Activated naive CD8-positive, alpha-beta T cell treated with anti-CD3 and anti-CD28 coated beads, Interleukin-2, amount 50 U/mL, for 24 hours (primary cell): Measurements from ENCODE around the gene TBC1D5.
A peak's percentile ranks its signal among the peaks of the same experiment; 100 is the strongest.

Experiments
- ATAC-seq: fragments of 150-1000 bp; cut with Tn5 transposase; one replicate; pipeline ENCODE4 v1.10.0; 2021
- DNase-seq: peaks from one replicate; pipeline ENCODE4 v3.0.0; 2021
- H3K27ac Mint-ChIP-seq: one replicate; pipeline ENCODE4 v1.8.0; 2021; ENCODE audit warnings: mild to moderate bottlenecking, mixed read lengths
- H3K27me3 Mint-ChIP-seq: one replicate; pipeline ENCODE4 v1.8.0; 2021; ENCODE audit warnings: mixed read lengths
- H3K36me3 Mint-ChIP-seq: one replicate; pipeline ENCODE4 v1.8.0; 2021; ENCODE audit warnings: low read depth, mixed read lengths
- H3K4me1 Mint-ChIP-seq: one replicate; pipeline ENCODE4 v1.8.0; 2021; ENCODE audit warnings: mixed read lengths
- H3K4me3 Mint-ChIP-seq: one replicate; pipeline ENCODE4 v1.8.0; 2021; ENCODE audit warnings: mild to moderate bottlenecking, moderate library complexity, mixed read lengths
- H3K9me3 Mint-ChIP-seq: one replicate; pipeline ENCODE4 v1.8.0; 2021; ENCODE audit warnings: mixed read lengths

Gene TBC1D5

GRCh38 chr3:17266846-17267245 is 475.6 kb downstream of the TBC1D5 start:
- Mint-ChIP-seq H3K36me3 (no peaks in the 10 kb centered on the region), H3K4me3 (no peak overlapping the region), H3K9me3 (no peaks in the 10 kb centered on the region), H3K27me3 (no peaks in the 10 kb centered on the region), H3K27ac (no peak overlapping the region), H3K4me1 (no peaks in the 10 kb centered on the region)
- ATAC-seq (no peak), DNase-seq (no peak)

GRCh38 chr3:17261627-17262369 is 480.6 kb downstream of the TBC1D5 start:
- no peaks in the 10 kb centered on the region for H3K4me1 Mint-ChIP-seq
- no peak overlapping the region for H3K27ac Mint-ChIP-seq
- no peaks in the 10 kb centered on the region for H3K27me3 Mint-ChIP-seq
- H3K9me3 Mint-ChIP-seq = no peaks in the 10 kb centered on the region
- ATAC-seq (no peak), DNase-seq (no peak)
- no peak overlapping the region for H3K4me3 Mint-ChIP-seq
- H3K36me3 Mint-ChIP-seq = no peaks in the 10 kb centered on the region

GRCh38 chr3:17260257-17260656 is 482.2 kb downstream of the TBC1D5 start:
- Mint-ChIP-seq H3K4me1 (no peaks in the 10 kb centered on the region), H3K9me3 (no peaks in the 10 kb centered on the region), H3K4me3 (no peak overlapping the region), H3K27me3 (no peaks in the 10 kb centered on the region), H3K27ac (no peak overlapping the region), H3K36me3 (no peaks in the 10 kb centered on the region)
- DNase-seq (no peak), ATAC-seq (no peak)

- no peak overlapping the region for H3K4me3 Mint-ChIP-seq
- H3K27me3 Mint-ChIP-seq = no peaks in the 10 kb centered on the region
- H3K27ac Mint-ChIP-seq = no peak overlapping the region
- no peak for ATAC-seq
- DNase-seq = no peak
- no peaks in the 10 kb centered on the region for H3K36me3 Mint-ChIP-seq
- H3K9me3 Mint-ChIP-seq = no peaks in the 10 kb centered on the region
- H3K4me1 Mint-ChIP-seq = no peaks in the 10 kb centered on the region
These were observed 482.7 kb downstream of the TBC1D5 start for GRCh38 chr3:17259685-17260084.

GRCh38 chr3:17258823-17259436 is 483.5 kb downstream of the TBC1D5 start:
- Mint-ChIP-seq H3K9me3 (no peaks in the 10 kb centered on the region), H3K4me3 (no peak overlapping the region), H3K27me3 (no peaks in the 10 kb centered on the region), H3K4me1 (no peaks in the 10 kb centered on the region), H3K27ac (no peak overlapping the region), H3K36me3 (no peaks in the 10 kb centered on the region)
- DNase-seq = no peak
- ATAC-seq = no peak

GRCh38 chr3:17257269-17257668 is 485.2 kb downstream of the TBC1D5 start:
- Mint-ChIP-seq H3K4me3 (no peak overlapping the region), H3K9me3 (no peaks in the 10 kb centered on the region), H3K36me3 (no peaks in the 10 kb centered on the region), H3K4me1 (no peaks in the 10 kb centered on the region), H3K27me3 (no peaks in the 10 kb centered on the region), H3K27ac (no peak overlapping the region)
- no peak for ATAC-seq
- no peak for DNase-seq

- ATAC-seq (no peak), DNase-seq (no peak)
- Mint-ChIP-seq H3K4me3 (no peak overlapping the region), H3K27me3 (no peaks in the 10 kb centered on the region), H3K27ac (no peak overlapping the region), H3K36me3 (peaks cover 2% of the 10 kb centered on the region), H3K4me1 (no peaks in the 10 kb centered on the region), H3K9me3 (no peaks in the 10 kb centered on the region)
These were observed 498.8 kb downstream of the TBC1D5 start for GRCh38 chr3:17243621-17244020.

GRCh38 chr3:17239417-17239816 is 503.0 kb downstream of the TBC1D5 start:
- peaks cover 9% of the 10 kb centered on the region for H3K4me1 Mint-ChIP-seq
- DNase-seq = no peak
- ATAC-seq = no peak
- no peaks in the 10 kb centered on the region for H3K27me3 Mint-ChIP-seq
- H3K27ac Mint-ChIP-seq = no peak overlapping the region
- H3K4me3 Mint-ChIP-seq = no peak overlapping the region
- no peaks in the 10 kb centered on the region for H3K36me3 Mint-ChIP-seq
- H3K9me3 Mint-ChIP-seq = no peaks in the 10 kb centered on the region

GRCh38 chr3:17238023-17238422 is 504.4 kb downstream of the TBC1D5 start:
- H3K4me1 Mint-ChIP-seq = peaks cover 19% of the 10 kb centered on the region
- ATAC-seq (no peak), DNase-seq (no peak)
- no peaks in the 10 kb centered on the region for H3K27me3 Mint-ChIP-seq
- H3K9me3 Mint-ChIP-seq = no peaks in the 10 kb centered on the region
- H3K36me3 Mint-ChIP-seq = no peaks in the 10 kb centered on the region
- no peak overlapping the region for H3K27ac Mint-ChIP-seq
- no peak overlapping the region for H3K4me3 Mint-ChIP-seq

GRCh38 chr3:17235310-17235709 is 507.1 kb downstream of the TBC1D5 start:
- H3K4me3 Mint-ChIP-seq = no peak overlapping the region
- H3K9me3 Mint-ChIP-seq = no peaks in the 10 kb centered on the region

GRCh38 chr3:17234382-17234781 is 508.0 kb downstream of the TBC1D5 start:
- DNase-seq = no peak
- Mint-ChIP-seq H3K27ac (no peak overlapping the region), H3K4me1 (peaks cover 26% of the 10 kb centered on the region), H3K36me3 (peaks cover 3% of the 10 kb centered on the region), H3K9me3 (no peaks in the 10 kb centered on the region), H3K4me3 (no peak overlapping the region), H3K27me3 (no peaks in the 10 kb centered on the region)
- no peak for ATAC-seq

More at GRCh38 chr3:17235310-17235709, 507.1 kb downstream of the TBC1D5 start:
- Mint-ChIP-seq H3K36me3 (peaks cover 2% of the 10 kb centered on the region), H3K27me3 (no peaks in the 10 kb centered on the region), H3K27ac (no peak overlapping the region), H3K4me1 (peaks cover 26% of the 10 kb centered on the region)
- DNase-seq (no peak), ATAC-seq (no peak)

GRCh38 chr3:17233398-17233800 is 509.0 kb downstream of the TBC1D5 start:
- Mint-ChIP-seq H3K36me3 (peaks cover 3% of the 10 kb centered on the region), H3K9me3 (no peaks in the 10 kb centered on the region), H3K27me3 (no peaks in the 10 kb centered on the region), H3K27ac (peak overlapping the region; percentile 3), H3K4me1 (peaks cover 26% of the 10 kb centered on the region), H3K4me3 (no peak overlapping the region)
- peak; percentile 94 for ATAC-seq
- peak; percentile 6 for DNase-seq

- Mint-ChIP-seq H3K4me3 (no peak overlapping the region), H3K4me1 (peaks cover 26% of the 10 kb centered on the region), H3K27me3 (no peaks in the 10 kb centered on the region), H3K36me3 (peaks cover 3% of the 10 kb centered on the region), H3K27ac (no peak overlapping the region), H3K9me3 (no peaks in the 10 kb centered on the region)
- no peak for DNase-seq
- ATAC-seq = no peak
These were observed 510.0 kb downstream of the TBC1D5 start for GRCh38 chr3:17232442-17232841.

GRCh38 chr3:17231537-17232261 is 510.7 kb downstream of the TBC1D5 start:
- H3K4me1 Mint-ChIP-seq = peaks cover 26% of the 10 kb centered on the region
- no peaks in the 10 kb centered on the region for H3K27me3 Mint-ChIP-seq
- no peak for ATAC-seq
- H3K4me3 Mint-ChIP-seq = no peak overlapping the region
- DNase-seq = no peak
- H3K36me3 Mint-ChIP-seq = peaks cover 3% of the 10 kb centered on the region
- H3K9me3 Mint-ChIP-seq = no peaks in the 10 kb centered on the region
- H3K27ac Mint-ChIP-seq = no peak overlapping the region

- H3K4me3 Mint-ChIP-seq = no peak overlapping the region
- ATAC-seq (no peak), DNase-seq (no peak)
- no peaks in the 10 kb centered on the region for H3K27me3 Mint-ChIP-seq
- H3K36me3 Mint-ChIP-seq = peaks cover 3% of the 10 kb centered on the region
- no peak overlapping the region for H3K27ac Mint-ChIP-seq
- peaks cover 2% of the 10 kb centered on the region for H3K9me3 Mint-ChIP-seq
- peaks cover 5% of the 10 kb centered on the region for H3K4me1 Mint-ChIP-seq
These were observed 515.0 kb downstream of the TBC1D5 start for GRCh38 chr3:17227472-17227871.
